CD4-positive, alpha-beta T cell treated with Interleukin-4 for 4 hours (primary cell): ENCODE results near the gene NMBR.
"Not testable (repeated sequence)": the region's sequence is repeated elsewhere in the genome, so short reads cannot be mapped to it uniquely, and the experiment has no call there.

ENCODE experiments used
- DNase-seq: peaks from one replicate; pipeline ENCODE4 v3.0.0-alpha.2; 2020

The NMBR gene

GRCh38 chr6:142051404-142051803 is 95.5 kb downstream of the NMBR start:
- DNase-seq = no peak

- no peak for DNase-seq
Measured at GRCh38 chr6:142048593-142048980, 98.3 kb downstream of the NMBR start.

GRCh38 chr6:142047934-142048592 is 98.9 kb downstream of the NMBR start:
- no peak for DNase-seq

GRCh38 chr6:142045380-142046278 is 101.3 kb downstream of the NMBR start:
- no peak for DNase-seq

GRCh38 chr6:142035890-142036289 is 111.0 kb downstream of the NMBR start:
- DNase-seq = no peak

GRCh38 chr6:142031035-142031434 is 115.9 kb downstream of the NMBR start:
- no peak for DNase-seq

- DNase-seq = no peak
Measured at GRCh38 chr6:142030115-142030619, 116.8 kb downstream of the NMBR start.

GRCh38 chr6:142028527-142028926 is 118.4 kb downstream of the NMBR start:
- no peak for DNase-seq

GRCh38 chr6:142027804-142028203 is 119.1 kb downstream of the NMBR start:
- DNase-seq = not testable (repeated sequence)

- no peak for DNase-seq
Measured at GRCh38 chr6:142027074-142027473, 119.8 kb downstream of the NMBR start.

GRCh38 chr6:142026471-142026870 is 120.5 kb downstream of the NMBR start:
- no peak for DNase-seq
